Stimulated activated CD8-positive, alpha-beta memory T cell treated with anti-CD3 and anti-CD28 coated beads, Interleukin-15, amount 100 ng/mL, for 48 hours (primary cell): ENCODE results near the gene SOX18.
"Not testable (repeated sequence)": the region's sequence is repeated elsewhere in the genome, so short reads cannot be mapped to it uniquely, and the experiment has no call there.

Experiments
- DNase-seq, 2 donors: peaks; one replicate each; pipeline ENCODE4 v3.0.0-alpha.2; 2020; ENCODE audit warnings: low read depth in 2 of 2

Gene SOX18

GRCh38 chr20:64023361-64024140, 25.9 kb downstream of the SOX18 start:
- no peak for DNase-seq

GRCh38 chr20:64022671-64023360, 26.6 kb downstream of the SOX18 start:
- no peak for DNase-seq

GRCh38 chr20:64021124-64021975, 28.1 kb downstream of the SOX18 start:
- DNase-seq, result no peak

- DNase-seq, result no peak
These were observed 33.8 kb downstream of the SOX18 start for GRCh38 chr20:64015635-64016034.

GRCh38 chr20:64012385-64013154, 36.9 kb downstream of the SOX18 start:
- not testable (repeated sequence) for DNase-seq

GRCh38 chr20:64011366-64011779, 38.1 kb downstream of the SOX18 start:
- no peak for DNase-seq

GRCh38 chr20:64010711-64011237, 38.7 kb downstream of the SOX18 start:
- no peak for DNase-seq

GRCh38 chr20:64009811-64010387, 39.5 kb downstream of the SOX18 start:
- DNase-seq, result no peak

GRCh38 chr20:64006902-64007301, 42.5 kb downstream of the SOX18 start:
- no peak for DNase-seq

- DNase-seq, result no peak
These were observed 42.9 kb downstream of the SOX18 start for GRCh38 chr20:64006490-64006889.

GRCh38 chr20:64005394-64005793, 44.0 kb downstream of the SOX18 start:
- no peak for DNase-seq

GRCh38 chr20:64003960-64004725, 45.3 kb downstream of the SOX18 start:
- DNase-seq, result no peak

- no peak for DNase-seq
These were observed 47.8 kb downstream of the SOX18 start for GRCh38 chr20:64001607-64002011.

GRCh38 chr20:64000906-64001305, 48.5 kb downstream of the SOX18 start:
- DNase-seq, result no peak
